ENCODE measurements around the gene KCNH6. TPM values are rescaled to one million over a fixed set of nuclear protein-coding genes. Genes with fewer than 3 reads are reported as not detected.

KCNH6 gene
- total and polyA plus RNA-seq, 2 donors from 2014 or later: 0.57 to 4.8 TPM

DNA sequence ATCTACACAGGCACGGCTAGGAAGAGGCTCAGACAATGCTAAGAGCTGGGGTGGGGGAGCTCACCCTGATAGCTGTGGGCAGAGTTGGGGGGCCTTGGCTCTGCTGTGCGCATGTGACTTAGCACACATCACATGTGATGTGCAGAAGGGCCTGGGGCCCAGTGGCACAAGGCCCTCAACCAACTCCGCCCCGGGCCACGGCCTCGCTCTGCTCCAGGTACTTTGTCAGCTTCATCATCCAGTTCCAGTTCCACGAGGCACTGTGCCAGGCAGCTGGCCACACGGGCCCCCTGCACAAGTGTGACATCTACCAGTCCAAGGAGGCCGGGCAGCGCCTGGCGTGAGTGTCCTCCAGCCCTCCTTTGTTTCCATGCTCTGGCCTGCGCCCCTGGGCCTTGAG is 27.0 kb upstream of the KCNH6 start:
- peak in 2 of 5 donors; percentile 35 to 60 for DNase-seq
- H3K36me3 ChIP-seq (ENCODE audit: control insufficient read depth in 2 of 3, insufficient read depth in 3 of 3, low read length in 3 of 3): no peaks in the 10 kb centered on the region
- intact Hi-C loops (cut with DNase I): no loop called here
- TF ChIP-seq, protein P1, sequence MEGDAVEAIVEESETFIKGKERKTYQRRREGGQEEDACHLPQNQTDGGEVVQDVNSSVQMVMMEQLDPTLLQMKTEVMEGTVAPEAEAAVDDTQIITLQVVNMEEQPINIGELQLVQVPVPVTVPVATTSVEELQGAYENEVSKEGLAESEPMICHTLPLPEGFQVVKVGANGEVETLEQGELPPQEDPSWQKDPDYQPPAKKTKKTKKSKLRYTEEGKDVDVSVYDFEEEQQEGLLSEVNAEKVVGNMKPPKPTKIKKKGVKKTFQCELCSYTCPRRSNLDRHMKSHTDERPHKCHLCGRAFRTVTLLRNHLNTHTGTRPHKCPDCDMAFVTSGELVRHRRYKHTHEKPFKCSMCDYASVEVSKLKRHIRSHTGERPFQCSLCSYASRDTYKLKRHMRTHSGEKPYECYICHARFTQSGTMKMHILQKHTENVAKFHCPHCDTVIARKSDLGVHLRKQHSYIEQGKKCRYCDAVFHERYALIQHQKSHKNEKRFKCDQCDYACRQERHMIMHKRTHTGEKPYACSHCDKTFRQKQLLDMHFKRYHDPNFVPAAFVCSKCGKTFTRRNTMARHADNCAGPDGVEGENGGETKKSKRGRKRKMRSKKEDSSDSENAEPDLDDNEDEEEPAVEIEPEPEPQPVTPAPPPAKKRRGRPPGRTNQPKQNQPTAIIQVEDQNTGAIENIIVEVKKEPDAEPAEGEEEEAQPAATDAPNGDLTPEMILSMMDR (IDR thresholded peaks at IDR 0.05; ENCODE audit: borderline replicate concordance, extremely low read depth, insufficient read depth): no peak
- no peaks in the 10 kb centered on the region for H3K27me3 ChIP-seq (ENCODE audit: control insufficient read depth, insufficient read depth, low read length)
- H3K9me3 ChIP-seq (ENCODE audit: control insufficient read depth in 2 of 3, insufficient read depth in 1 of 3, low read length in 3 of 3): no peaks in the 10 kb centered on the region
- H3K27ac ChIP-seq (ENCODE audit: low read depth in 2 of 2, low read length in 2 of 2): peak overlapping the region; percentile 79 to 87
- H3K4me1 ChIP-seq (ENCODE audit: control insufficient read depth in 2 of 3, insufficient read depth in 2 of 3, low read depth in 1 of 3, low read length in 3 of 3): peaks cover 0 to 22% (median 20%) of the 10 kb centered on the region in 3 donors
- H3K4me3 ChIP-seq (ENCODE audit: low read length in 3 of 3): no peak overlapping the region
- no peak for FAIRE-seq
- H3K9ac ChIP-seq (ENCODE audit: low read length in 3 of 3): peak overlapping the region in 1 of 3 donors; percentile 10

DNA sequence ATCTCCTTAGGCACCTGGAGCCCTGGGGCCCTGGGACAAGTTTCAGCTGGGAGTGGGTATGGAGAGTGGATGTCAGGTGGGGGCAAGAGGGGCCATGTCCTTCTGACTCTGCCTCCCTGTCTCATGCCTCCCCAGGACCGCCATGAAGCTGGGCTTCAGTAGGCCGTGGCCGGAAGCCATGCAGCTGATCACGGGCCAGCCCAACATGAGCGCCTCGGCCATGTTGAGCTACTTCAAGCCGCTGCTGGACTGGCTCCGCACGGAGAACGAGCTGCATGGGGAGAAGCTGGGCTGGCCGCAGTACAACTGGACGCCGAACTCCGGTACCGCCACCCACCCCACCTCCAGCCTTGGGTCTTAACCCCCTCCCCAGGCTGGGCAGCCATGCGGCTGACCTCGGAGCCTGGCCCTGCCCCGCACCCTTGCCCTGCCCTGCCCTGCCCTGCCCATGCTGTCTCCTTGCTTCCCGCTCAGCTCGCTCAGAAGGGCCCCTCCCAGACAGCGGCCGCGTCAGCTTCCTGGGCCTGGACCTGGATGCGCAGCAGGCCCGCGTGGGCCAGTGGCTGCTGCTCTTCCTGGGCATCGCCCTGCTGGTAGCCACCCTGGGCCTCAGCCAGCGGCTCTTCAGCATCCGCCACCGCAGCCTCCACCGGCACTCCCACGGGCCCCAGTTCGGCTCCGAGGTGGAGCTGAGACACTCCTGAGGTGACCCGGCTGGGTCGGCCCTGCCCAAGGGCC is 26.3 kb upstream of the KCNH6 start:
- H3K9me3 ChIP-seq (ENCODE audit: control insufficient read depth in 2 of 3, insufficient read depth in 1 of 3, low read length in 3 of 3): no peaks in the 10 kb centered on the region
- no peak for FAIRE-seq
- TF ChIP-seq, protein P1 (IDR thresholded peaks at IDR 0.05; ENCODE audit: borderline replicate concordance, extremely low read depth, insufficient read depth): no peak
- peak in 1 of 5 donors; percentile 42 for DNase-seq
- intact Hi-C loops (cut with DNase I): no loop called here
- no peak overlapping the region for H3K4me3 ChIP-seq (ENCODE audit: low read length in 3 of 3)
- peaks cover 0 to 22% (median 20%) of the 10 kb centered on the region in 3 donors for H3K4me1 ChIP-seq (ENCODE audit: control insufficient read depth in 2 of 3, insufficient read depth in 2 of 3, low read depth in 1 of 3, low read length in 3 of 3)
- H3K9ac ChIP-seq (ENCODE audit: low read length in 3 of 3): no peak overlapping the region
- H3K27ac ChIP-seq (ENCODE audit: low read depth in 2 of 2, low read length in 2 of 2): no peak overlapping the region
- no peaks in the 10 kb centered on the region for H3K27me3 ChIP-seq (ENCODE audit: control insufficient read depth, insufficient read depth, low read length)
- H3K36me3 ChIP-seq (ENCODE audit: control insufficient read depth in 2 of 3, insufficient read depth in 3 of 3, low read length in 3 of 3): no peaks in the 10 kb centered on the region

DNA sequence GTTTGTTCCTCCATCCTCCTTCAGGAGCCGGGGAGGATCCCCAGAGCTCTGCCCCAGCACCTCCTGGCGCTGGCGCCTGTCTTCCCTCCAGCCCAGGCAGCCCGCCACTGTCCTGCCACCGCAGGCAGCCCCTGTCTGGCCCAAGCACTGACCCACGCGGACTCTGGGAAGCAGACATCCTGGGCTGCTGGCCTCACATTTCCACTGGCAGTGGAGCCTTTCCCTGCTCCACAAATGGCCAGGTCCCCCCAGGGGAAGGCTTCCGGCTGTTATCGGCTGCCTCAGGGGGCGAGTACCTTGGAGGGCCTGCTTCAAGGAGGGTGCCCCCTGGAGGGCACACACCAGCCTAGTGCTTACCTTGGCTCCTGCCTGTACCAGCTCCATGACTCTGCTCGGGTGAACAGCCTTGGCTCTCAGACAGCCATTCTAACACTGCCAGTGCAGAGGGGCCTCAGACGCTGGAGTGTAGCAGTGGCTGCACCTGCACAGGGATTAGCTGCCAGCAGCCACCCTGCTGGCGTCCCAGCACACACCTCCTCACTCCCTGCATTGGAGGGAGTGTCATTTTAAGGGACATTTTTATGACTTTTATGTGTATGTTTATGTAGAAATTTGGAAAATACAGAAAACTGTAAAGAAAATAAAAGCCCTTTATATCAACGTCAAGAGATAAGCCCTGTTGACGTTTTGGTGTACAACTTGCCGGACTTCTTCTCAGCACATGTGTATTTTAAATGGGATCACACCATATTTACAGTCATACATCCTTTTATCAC is 25.3 kb upstream of the KCNH6 start:
- peaks cover 0 to 22% (median 20%) of the 10 kb centered on the region in 3 donors for H3K4me1 ChIP-seq (ENCODE audit: control insufficient read depth in 2 of 3, insufficient read depth in 2 of 3, low read depth in 1 of 3, low read length in 3 of 3)
- H3K9me3 ChIP-seq (ENCODE audit: control insufficient read depth in 2 of 3, insufficient read depth in 1 of 3, low read length in 3 of 3): no peaks in the 10 kb centered on the region
- H3K27ac ChIP-seq (ENCODE audit: low read depth in 2 of 2, low read length in 2 of 2): no peak overlapping the region
- TF ChIP-seq, protein P1 (IDR thresholded peaks at IDR 0.05; ENCODE audit: borderline replicate concordance, extremely low read depth, insufficient read depth): peak; percentile 16
- intact Hi-C loops (cut with DNase I): no loop called here
- DNase-seq (peak in 4 of 5 donors; percentile 62 to 73 (median 66)), FAIRE-seq (no peak)
- H3K4me3 ChIP-seq (ENCODE audit: low read length in 3 of 3): no peak overlapping the region
- H3K9ac ChIP-seq (ENCODE audit: low read length in 3 of 3): no peak overlapping the region
- no peaks in the 10 kb centered on the region for H3K36me3 ChIP-seq (ENCODE audit: control insufficient read depth in 2 of 3, insufficient read depth in 3 of 3, low read length in 3 of 3)
- no peaks in the 10 kb centered on the region for H3K27me3 ChIP-seq (ENCODE audit: control insufficient read depth, insufficient read depth, low read length)
